ENCODE results near the gene EGFL8. TPM values are rescaled to one million over a fixed set of nuclear protein-coding genes. Genes with fewer than 3 reads are reported as not detected.

Gene EGFL8
- total RNA-seq, 2 donors from 2014 or later = 6.7 to 10.1 TPM

Other genes with a start within 250 kb of the EGFL8 start
- gene C2, start 236.9 kb upstream of the EGFL8 start, total RNA-seq = 1 to 10 TPM in 1 of 2 donors, under 1 TPM in 1; 0.58 to 4.7 TPM
- 1 to 10 TPM in 1 of 2 donors, not detected in 1; 1.5 TPM for gene CFB, start 218.5 kb upstream of the EGFL8 start, total RNA-seq
- 10 to 100 TPM; 50.3 to 63.6 TPM for gene NELFE, start 205.6 kb upstream of the EGFL8 start, total RNA-seq
- 10 to 100 TPM; 86.5 to 92.9 TPM for gene SKIC2, start 205.4 kb upstream of the EGFL8 start, total RNA-seq
- gene DXO, start 192.5 kb upstream of the EGFL8 start, total RNA-seq = 10 to 100 TPM; 14.9 to 16.9 TPM
- gene C4A, start 182.5 kb upstream of the EGFL8 start, total RNA-seq = 1 to 10 TPM; 6.5 to 6.9 TPM
- 1 to 10 TPM; 5.9 to 6.1 TPM for gene C4B, start 149.8 kb upstream of the EGFL8 start, total RNA-seq
- gene CYP21A2, start 126.2 kb upstream of the EGFL8 start, total RNA-seq = under 1 TPM; 0.16 to 0.91 TPM
- 10 to 100 TPM in 1 of 2 donors, 1 to 10 TPM in 1; 7.2 to 26.8 TPM for gene TNXB, start 55.3 kb upstream of the EGFL8 start, total RNA-seq
- 10 to 100 TPM; 73.4 to 99.9 TPM for gene ATF6B, start 36.3 kb upstream of the EGFL8 start, total RNA-seq
- gene FKBPL, start 34.3 kb upstream of the EGFL8 start, total RNA-seq = 1 to 10 TPM; 7.4 to 9.3 TPM
- gene PRRT1, start 12.7 kb upstream of the EGFL8 start, total RNA-seq = under 1 TPM; 0.17 to 0.29 TPM
- 10 to 100 TPM; 10.5 to 18.0 TPM for gene PPT2, start 10.5 kb upstream of the EGFL8 start, total RNA-seq
- gene AGPAT1, start 11.5 kb downstream of the EGFL8 start, total RNA-seq = 10 to 100 TPM; 26.8 to 37.5 TPM
- 10 to 100 TPM; 46.0 to 64.5 TPM for gene RNF5, start 13.8 kb downstream of the EGFL8 start, total RNA-seq
- gene AGER, start 19.7 kb downstream of the EGFL8 start, total RNA-seq = 10 to 100 TPM; 19.3 to 50.2 TPM
- 100 to 1,000 TPM in 1 of 2 donors, 10 to 100 TPM in 1; 53.0 to 135 TPM for gene PBX2, start 25.6 kb downstream of the EGFL8 start, total RNA-seq
- gene GPSM3, start 28.0 kb downstream of the EGFL8 start, total RNA-seq = 100 to 1,000 TPM; 136 to 227 TPM
- gene NOTCH4, start 59.5 kb downstream of the EGFL8 start, total RNA-seq = 1 to 10 TPM in 1 of 2 donors, under 1 TPM in 1; 0.73 to 2.3 TPM
- gene TSBP1, start 207.3 kb downstream of the EGFL8 start, total RNA-seq = not detected
- not detected for gene BTNL2, start 242.6 kb downstream of the EGFL8 start, total RNA-seq